GM12878 (cell line): ENCODE data around the gene THAP4. TPM values are rescaled to one million over a fixed set of nuclear protein-coding genes. Genes with fewer than 3 reads are reported as not detected.

ENCODE experiments used
- ATAC-seq: fragments of 200-7000 bp; cut with Tn5 transposase; 3 replicates; pipeline ENCODE4 v1.9.1; 2020; ENCODE audit warnings: mild to moderate bottlenecking, moderate library complexity
- BruUV-seq: library from RNA; stranded (reverse); fragments of 400-500 nt; replicated peaks from 2 replicates; lab custom pipeline; 2021; lab: Mats Ljungman, UMichigan
- CTCF ChIA-PET: fragments of 300-600 bp; sonication (Branson Sonifier 250); formaldehyde crosslinking; extraction: SDS; loops from one replicate; lab custom pipeline; 2021; ENCODE audit warnings: inconsistent platforms; lab: Yijun Ruan, JAX
- POLR2A ChIA-PET: fragments of 350-600 bp; formaldehyde crosslinking; extraction: SDS; loops from one replicate; lab custom pipeline; 2021; ENCODE audit warnings: inconsistent platforms; lab: Charles Lee
- RAD21 ChIA-PET: fragments of 300-600 bp; sonication (Branson Sonifier 250); formaldehyde crosslinking; loops from one replicate; lab custom pipeline; 2023; ENCODE audit warnings: antibody characterized with exemption; ENCODE audit not compliant: unreplicated experiment; lab: Charles Lee
- SMC1A ChIA-PET: fragments of 300-600 bp; sonication (Branson Sonifier 250); formaldehyde crosslinking; loops from one replicate; lab custom pipeline; 2023; ENCODE audit not compliant: unreplicated experiment, uncharacterized antibody; lab: Charles Lee
- DNase-seq: peaks from one replicate; pipeline ENCODE4 v3.0.0-alpha.2; 2011; ENCODE audit warnings: low read depth, low spot score
- FAIRE-seq: peaks from 3 replicates; lab custom pipeline; 2011; peaks lifted over from hg19 to GRCh38; lab: Jason Lieb, UNC
- H2AFZ ChIP-seq: 2 replicates; pipeline ENCODE4 v1.6.0; 2011; ENCODE audit warnings: low read depth, low read length, control low read depth; ENCODE audit not compliant: control insufficient read depth
- H3K27ac ChIP-seq: 2 replicates; pipeline ENCODE4 v1.5.1; 2011; ENCODE audit warnings: control low read depth; ENCODE audit not compliant: control insufficient read depth, insufficient read depth
- H3K27me3 ChIP-seq, 2 experiments: replicated peaks in 1 of 2; 2 replicates each; pipeline versions ENCODE4 v1.6.0 to v1.6.1; 2011; ENCODE audit warnings: low read length in 1 of 2; ENCODE audit not compliant: control insufficient read depth in 2 of 2, insufficient read depth in 2 of 2
- H3K36me3 ChIP-seq, 2 experiments: 2 replicates each; pipeline ENCODE4 v1.5.1; 2011; ENCODE audit warnings: low read length in 1 of 2; ENCODE audit not compliant: control insufficient read depth in 2 of 2, insufficient read depth in 2 of 2
- H3K4me1 ChIP-seq: 2 replicates; pipeline ENCODE4 v1.6.1; 2011; ENCODE audit warnings: mild to moderate bottlenecking, low read length, moderate library complexity, mixed read lengths; ENCODE audit not compliant: control insufficient read depth, insufficient read depth
- H3K4me2 ChIP-seq: 2 replicates; pipeline ENCODE4 v1.6.0; 2011; ENCODE audit warnings: control low read depth; ENCODE audit not compliant: control insufficient read depth, insufficient read depth
- H3K4me3 ChIP-seq: fragments of 200-600 bp; sonication (generic); 2 replicates; pipeline ENCODE4 v1.5.1; 2016
- H3K79me2 ChIP-seq: 2 replicates; pipeline ENCODE4 v1.6.0; 2011; ENCODE audit warnings: low read length; ENCODE audit not compliant: control insufficient read depth, insufficient read depth
- H3K9ac ChIP-seq: 2 replicates; pipeline ENCODE4 v1.8.0; 2011; ENCODE audit warnings: low read length, control low read depth, mixed read lengths; ENCODE audit not compliant: control insufficient read depth, insufficient read depth
- H3K9me3 ChIP-seq: replicated peaks from 3 replicates; pipeline ENCODE4 v1.5.1; 2011; ENCODE audit warnings: mild to moderate bottlenecking, low read length; ENCODE audit not compliant: control insufficient read depth, insufficient read depth
- H4K20me1 ChIP-seq: 2 replicates; pipeline ENCODE4 v1.6.0; 2011; ENCODE audit not compliant: control insufficient read depth, insufficient read depth
- DPF2 ChIP-seq: fragments of 450-650 bp; IDR thresholded peaks from 2 replicates; pipeline ENCODE4 v1.6.1; 2017; ENCODE audit warnings: mild to moderate bottlenecking
- JUNB ChIP-seq: IDR thresholded peaks from 2 replicates; pipeline ENCODE4 v1.6.1; 2016; ENCODE audit warnings: antibody characterized with exemption, mild to moderate bottlenecking
- MTA3 ChIP-seq: IDR thresholded peaks from 2 replicates; pipeline ENCODE4 v1.6.1; 2012; ENCODE audit warnings: low read length, inconsistent platforms, borderline replicate concordance
- NFYA ChIP-seq: IDR thresholded peaks from 2 replicates; pipeline ENCODE4 v1.6.1; 2011; ENCODE audit warnings: low read depth, mild to moderate bottlenecking, low read length, improper control_type of control experiment, borderline replicate concordance
- NR2F1 ChIP-seq: fragments of 450-650 bp; conservative IDR thresholded peaks from 2 replicates; pipeline ENCODE4 v1.6.1; 2017; ENCODE audit warnings: mild to moderate bottlenecking
- SMC3 ChIP-seq: IDR thresholded peaks from 2 replicates; pipeline ENCODE4 v1.6.1; 2011; ENCODE audit warnings: low read length, improper control_type of control experiment, borderline replicate concordance
- SUZ12 ChIP-seq: fragments of 200-600 bp; sonication (generic); IDR thresholded peaks from one replicate; pipeline ENCODE4 v1.6.1; 2018; ENCODE audit warnings: antibody characterized with exemption, mild to moderate bottlenecking; ENCODE audit not compliant: unreplicated experiment
- TAF1 ChIP-seq: IDR thresholded peaks from 2 replicates; pipeline ENCODE4 v1.6.1; 2011; ENCODE audit warnings: mild to moderate bottlenecking, low read depth, low read length, borderline replicate concordance
- WRNIP1 ChIP-seq: IDR thresholded peaks from 2 replicates; pipeline ENCODE4 v1.6.1; 2011; ENCODE audit warnings: low read depth, low read length, improper control_type of control experiment, borderline replicate concordance
- ZNF24 ChIP-seq: fragments of 450-650 bp; IDR thresholded peaks from 2 replicates; pipeline ENCODE4 v1.6.1; 2017; ENCODE audit warnings: antibody characterized with exemption, mild to moderate bottlenecking
- WGBS: methylation state at CpG from one replicate; pipeline ENCODE4 v1.1.6; 2016; ENCODE audit warnings: low lambda C conversion rate; ENCODE audit not compliant: insufficient replicate concordance, insufficient coverage; ENCODE audit errors: missing lambda C conversion rate; 5-methylcytosine and 5-hydroxymethylcytosine counted together
- in situ Hi-C: fragments of 300-500 bp; cut with MboI; formaldehyde crosslinking; loops from 9 replicates; pipeline ENCODE4 v1.14.3; 2018; ENCODE audit warnings: mixed read lengths
- intact Hi-C: fragments of 100-400 bp; cut with micrococcal nuclease; formaldehyde crosslinking; loops from one replicate; pipeline ENCODE4 v1.14.2; 2022; ENCODE audit not compliant: unreplicated experiment
- polyA plus RNA-seq, 11 experiments: library from polyadenylated mRNA; depleted of rRNA in 4 of 11; unstranded in 6 of 11; stranded (reverse) in 5 of 11; fragments of >200 nt; fragmentation: Nextera tagmentation in 4 of 11; fragmentation: Illumina TruSeq in 1 of 11; extraction: Ambion mirVana in 4 of 11; extraction: Trizol in 1 of 11; gene quantifications; 1 replicate in 1 of 11; 2 replicates in 10 of 11; pipeline versions ENCODE4 v1.2.1 to v1.2.3, GENCODE V29; 2011 to 2016; ENCODE audit warnings: inconsistent platforms in 2 of 11, missing spikeins in 2 of 11, low read depth in 1 of 11
- total RNA-seq, 4 experiments: library from RNA; depleted of rRNA in 3 of 4; stranded (reverse); fragments of >200 nt in 3 of 4; fragmentation: Illumina TruSeq in 1 of 4; extraction: Trizol in 1 of 4; gene quantifications; 2 replicates each; pipeline versions ENCODE4 v1.2.1 to v1.2.3, GENCODE V29; 2013 to 2021
- TF ChIP-seq, protein P1 (sequence below): IDR thresholded peaks from 2 replicates; pipeline ENCODE4 v1.6.1; 2011; ENCODE audit warnings: low read depth, low read length, improper control_type of control experiment, borderline replicate concordance
- TF ChIP-seq, protein P2 (sequence below): fragments of 150-350 bp; IDR thresholded peaks from 2 replicates; pipeline ENCODE4 v1.6.1; 2016; ENCODE audit warnings: low read depth, low read length
- TF ChIP-seq, protein P3 (sequence below): fragments of 450-650 bp; IDR thresholded peaks from 2 replicates; pipeline ENCODE4 v1.6.1; 2017; ENCODE audit warnings: antibody characterized with exemption, mild to moderate bottlenecking, moderate library complexity

THAP4 gene
- total and polyA plus RNA-seq, 10 of the 15 experiments (the other 5 are each of a cell fraction or from before 2014, with no cell fraction given), result 12.9 to 67.7 (median 44.5) TPM

DNA sequence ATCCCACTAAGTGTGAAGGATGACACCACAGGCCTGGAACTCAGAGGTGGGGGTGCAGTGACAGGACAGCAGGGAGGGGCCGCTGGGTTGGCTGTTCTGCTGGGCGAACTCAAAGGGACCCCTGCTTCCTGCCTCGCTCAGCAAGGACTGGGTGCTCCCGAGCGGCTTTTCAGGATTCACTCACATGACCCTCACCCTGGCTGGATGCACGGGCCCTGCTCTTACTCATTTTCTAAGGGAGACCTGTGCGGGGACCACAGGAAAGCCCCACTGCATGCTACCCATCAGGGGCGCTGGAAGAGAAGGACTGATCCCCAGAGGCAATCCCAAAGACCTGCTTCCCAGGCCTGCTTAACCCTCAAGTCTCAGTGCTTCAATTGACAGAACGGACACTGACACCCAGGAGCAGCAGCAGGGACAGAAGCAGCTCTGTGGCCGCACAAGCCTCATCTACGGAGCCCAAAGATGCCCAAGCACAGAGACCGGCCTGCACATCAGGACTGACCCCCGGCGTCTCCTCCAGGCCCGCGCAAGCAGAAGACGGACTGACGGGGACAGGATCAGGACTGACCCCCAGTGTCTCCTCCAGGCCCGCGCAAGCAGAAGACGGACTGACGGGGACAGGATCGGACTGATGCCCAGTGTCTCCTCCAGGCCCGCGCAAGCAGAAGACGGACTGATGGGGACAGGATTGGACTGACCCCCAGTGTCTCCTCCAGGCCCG, 29.6 kb downstream of the THAP4 start (continued):
- TF ChIP-seq, protein P1, sequence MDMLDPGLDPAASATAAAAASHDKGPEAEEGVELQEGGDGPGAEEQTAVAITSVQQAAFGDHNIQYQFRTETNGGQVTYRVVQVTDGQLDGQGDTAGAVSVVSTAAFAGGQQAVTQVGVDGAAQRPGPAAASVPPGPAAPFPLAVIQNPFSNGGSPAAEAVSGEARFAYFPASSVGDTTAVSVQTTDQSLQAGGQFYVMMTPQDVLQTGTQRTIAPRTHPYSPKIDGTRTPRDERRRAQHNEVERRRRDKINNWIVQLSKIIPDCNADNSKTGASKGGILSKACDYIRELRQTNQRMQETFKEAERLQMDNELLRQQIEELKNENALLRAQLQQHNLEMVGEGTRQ, result no peak
- TF ChIP-seq TAF1, result no peak
- TF ChIP-seq JUNB, result no peak
- TF ChIP-seq NFYA, result no peak
- TF ChIP-seq SUZ12, result no peak

DNA sequence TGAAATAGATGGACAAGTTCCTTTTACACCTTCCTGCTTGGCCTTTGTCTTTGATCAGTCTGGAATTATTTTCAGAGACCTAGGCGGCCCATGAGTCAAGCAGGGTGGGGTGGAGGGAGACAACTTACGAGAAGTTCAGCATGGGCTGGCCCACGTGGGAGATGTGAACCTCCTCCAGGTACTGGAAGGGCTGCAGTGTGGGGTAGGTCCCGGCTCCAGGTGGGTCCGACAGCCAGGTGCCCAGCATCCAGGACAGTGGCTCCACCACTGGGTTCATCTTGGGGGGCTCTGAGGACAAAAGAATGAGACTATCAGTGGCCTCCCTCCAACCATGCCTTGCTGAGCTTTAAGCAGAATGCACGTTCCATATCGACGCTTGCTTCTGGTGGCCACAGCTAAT, 30.8 kb downstream of the THAP4 start:
- Histone ChIP-seq H3K4me2 (no peak overlapping the region), H3K9ac (no peak overlapping the region), H3K9me3 (no peaks in the 10 kb centered on the region), H3K79me2 (peaks cover 7% of the 10 kb centered on the region), H3K36me3 (peaks cover 10 to 24% of the 10 kb centered on the region in 2 experiments; a peak in 3 of 4 replicates), H2AFZ (no peak overlapping the region), H3K4me1 (no peaks in the 10 kb centered on the region), H3K27me3 (no peaks in the 10 kb centered on the region), H3K27ac (no peak overlapping the region), H3K4me3 (no peak overlapping the region), H4K20me1 (no peaks in the 10 kb centered on the region)
- intact Hi-C loops, result no loop called here
- TF ChIP-seq NR2F1 (no peak), ZNF24 (no peak), WRNIP1 (no peak), MTA3 (no peak), SMC3 (no peak), DPF2 (no peak)
- TF ChIP-seq, protein P2, sequence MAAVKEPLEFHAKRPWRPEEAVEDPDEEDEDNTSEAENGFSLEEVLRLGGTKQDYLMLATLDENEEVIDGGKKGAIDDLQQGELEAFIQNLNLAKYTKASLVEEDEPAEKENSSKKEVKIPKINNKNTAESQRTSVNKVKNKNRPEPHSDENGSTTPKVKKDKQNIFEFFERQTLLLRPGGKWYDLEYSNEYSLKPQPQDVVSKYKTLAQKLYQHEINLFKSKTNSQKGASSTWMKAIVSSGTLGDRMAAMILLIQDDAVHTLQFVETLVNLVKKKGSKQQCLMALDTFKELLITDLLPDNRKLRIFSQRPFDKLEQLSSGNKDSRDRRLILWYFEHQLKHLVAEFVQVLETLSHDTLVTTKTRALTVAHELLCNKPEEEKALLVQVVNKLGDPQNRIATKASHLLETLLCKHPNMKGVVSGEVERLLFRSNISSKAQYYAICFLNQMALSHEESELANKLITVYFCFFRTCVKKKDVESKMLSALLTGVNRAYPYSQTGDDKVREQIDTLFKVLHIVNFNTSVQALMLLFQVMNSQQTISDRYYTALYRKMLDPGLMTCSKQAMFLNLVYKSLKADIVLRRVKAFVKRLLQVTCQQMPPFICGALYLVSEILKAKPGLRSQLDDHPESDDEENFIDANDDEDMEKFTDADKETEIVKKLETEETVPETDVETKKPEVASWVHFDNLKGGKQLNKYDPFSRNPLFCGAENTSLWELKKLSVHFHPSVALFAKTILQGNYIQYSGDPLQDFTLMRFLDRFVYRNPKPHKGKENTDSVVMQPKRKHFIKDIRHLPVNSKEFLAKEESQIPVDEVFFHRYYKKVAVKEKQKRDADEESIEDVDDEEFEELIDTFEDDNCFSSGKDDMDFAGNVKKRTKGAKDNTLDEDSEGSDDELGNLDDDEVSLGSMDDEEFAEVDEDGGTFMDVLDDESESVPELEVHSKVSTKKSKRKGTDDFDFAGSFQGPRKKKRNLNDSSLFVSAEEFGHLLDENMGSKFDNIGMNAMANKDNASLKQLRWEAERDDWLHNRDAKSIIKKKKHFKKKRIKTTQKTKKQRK, result no peak
- TF ChIP-seq, protein P3, sequence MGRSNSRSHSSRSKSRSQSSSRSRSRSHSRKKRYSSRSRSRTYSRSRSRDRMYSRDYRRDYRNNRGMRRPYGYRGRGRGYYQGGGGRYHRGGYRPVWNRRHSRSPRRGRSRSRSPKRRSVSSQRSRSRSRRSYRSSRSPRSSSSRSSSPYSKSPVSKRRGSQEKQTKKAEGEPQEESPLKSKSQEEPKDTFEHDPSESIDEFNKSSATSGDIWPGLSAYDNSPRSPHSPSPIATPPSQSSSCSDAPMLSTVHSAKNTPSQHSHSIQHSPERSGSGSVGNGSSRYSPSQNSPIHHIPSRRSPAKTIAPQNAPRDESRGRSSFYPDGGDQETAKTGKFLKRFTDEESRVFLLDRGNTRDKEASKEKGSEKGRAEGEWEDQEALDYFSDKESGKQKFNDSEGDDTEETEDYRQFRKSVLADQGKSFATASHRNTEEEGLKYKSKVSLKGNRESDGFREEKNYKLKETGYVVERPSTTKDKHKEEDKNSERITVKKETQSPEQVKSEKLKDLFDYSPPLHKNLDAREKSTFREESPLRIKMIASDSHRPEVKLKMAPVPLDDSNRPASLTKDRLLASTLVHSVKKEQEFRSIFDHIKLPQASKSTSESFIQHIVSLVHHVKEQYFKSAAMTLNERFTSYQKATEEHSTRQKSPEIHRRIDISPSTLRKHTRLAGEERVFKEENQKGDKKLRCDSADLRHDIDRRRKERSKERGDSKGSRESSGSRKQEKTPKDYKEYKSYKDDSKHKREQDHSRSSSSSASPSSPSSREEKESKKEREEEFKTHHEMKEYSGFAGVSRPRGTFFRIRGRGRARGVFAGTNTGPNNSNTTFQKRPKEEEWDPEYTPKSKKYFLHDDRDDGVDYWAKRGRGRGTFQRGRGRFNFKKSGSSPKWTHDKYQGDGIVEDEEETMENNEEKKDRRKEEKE, result no peak
- no TSS peak for BruUV-seq
- in situ Hi-C loops, result no loop called here
- CTCF ChIA-PET, result no interaction called here
- FAIRE-seq (no peak), ATAC-seq (no peak), DNase-seq (no peak)
- SMC1A ChIA-PET, result interaction anchor here (0.6 to 0.7 kb wide), 2 partner anchors 10 to 181 kb away, joined by 3 read pairs; no protein-coding TSS in a partner anchor
- RAD21 ChIA-PET, result no interaction called here
- POLR2A ChIA-PET, result no interaction called here
- 91% methylated on average over 8 of the region's 8 CpGs for WGBS
